SK-N-SH treated with all-trans-retinoic acid at 6 μM for 48 hours (cell line): ENCODE measurements around the gene GGTLC3.
"Not testable (repeated sequence)": the region's sequence is repeated elsewhere in the genome, so short reads cannot be mapped to it uniquely, and the experiment has no call there.

Experiments used
- BACH2 ChIP-seq: fragments of 250-450 bp; sonication (Bioruptor Pico); IDR thresholded peaks from 2 replicates; pipeline ENCODE4 v1.9.0; 2021; ENCODE audit warnings: mild to moderate bottlenecking, borderline replicate concordance
- CSDC2 ChIP-seq: fragments of 250-450 bp; sonication (Bioruptor Pico); IDR thresholded peaks from 2 replicates; pipeline ENCODE4 v1.5.0; 2020; ENCODE audit warnings: mild to moderate bottlenecking, moderate library complexity
- CSRNP3 ChIP-seq: fragments of 250-450 bp; sonication (Bioruptor Pico); IDR thresholded peaks from 2 replicates; pipeline ENCODE4 v1.5.1; 2021; ENCODE audit warnings: mild to moderate bottlenecking, moderate library complexity
- GLIS3 ChIP-seq: fragments of 250-450 bp; sonication (Bioruptor Pico); IDR thresholded peaks from 2 replicates; pipeline ENCODE4 v1.5.0; 2020; ENCODE audit warnings: mild to moderate bottlenecking, moderate library complexity
- OSR1 ChIP-seq: fragments of 250-450 bp; sonication (Bioruptor Pico); IDR thresholded peaks from 2 replicates; pipeline ENCODE4 v1.8.0; 2022; ENCODE audit warnings: moderate library complexity, mild to moderate bottlenecking, inconsistent platforms
- POU6F1 ChIP-seq: fragments of 250-450 bp; sonication (Bioruptor Pico); IDR thresholded peaks from 2 replicates; pipeline ENCODE4 v1.8.0; 2021; ENCODE audit warnings: low read depth, mild to moderate bottlenecking, moderate library complexity, borderline replicate concordance
- PPARA ChIP-seq: fragments of 250-450 bp; sonication (Bioruptor Pico); IDR thresholded peaks from 2 replicates; pipeline ENCODE4 v1.5.0; 2020; ENCODE audit warnings: mild to moderate bottlenecking, borderline replicate concordance
- RARB ChIP-seq: fragments of 250-450 bp; sonication (Bioruptor Pico); IDR thresholded peaks from 2 replicates; pipeline ENCODE4 v1.8.0; 2021; ENCODE audit warnings: mild to moderate bottlenecking, moderate library complexity
- TOX ChIP-seq: fragments of 250-450 bp; sonication (Bioruptor Pico); IDR thresholded peaks from 2 replicates; pipeline ENCODE4 v1.8.0; 2021; ENCODE audit warnings: mild to moderate bottlenecking, moderate library complexity, borderline replicate concordance
- ZC3H10 ChIP-seq: fragments of 250-450 bp; sonication (Bioruptor Pico); IDR thresholded peaks from 2 replicates; pipeline ENCODE4 v1.5.1; 2021; ENCODE audit warnings: mild to moderate bottlenecking, moderate library complexity
- ZNF565 ChIP-seq: fragments of 450-650 bp; formaldehyde crosslinking; conservative IDR thresholded peaks from 2 replicates; pipeline ENCODE4 v1.5.0; 2020; ENCODE audit warnings: low read depth, mild to moderate bottlenecking, moderate library complexity
- ZNF70 ChIP-seq: fragments of 450-650 bp; formaldehyde crosslinking; IDR thresholded peaks from 2 replicates; pipeline ENCODE4 v1.5.0; 2020; ENCODE audit warnings: mild to moderate bottlenecking, moderate library complexity
- TF ChIP-seq, protein P1 (sequence below): fragments of 250-450 bp; sonication (Bioruptor Pico); IDR thresholded peaks from 2 replicates; pipeline ENCODE4 v1.8.0; 2020; ENCODE audit warnings: mild to moderate bottlenecking, moderate library complexity, borderline replicate concordance
- TF ChIP-seq, protein P2 (sequence below): fragments of 250-450 bp; sonication (Bioruptor Pico); IDR thresholded peaks from 2 replicates; pipeline ENCODE4 v1.5.0; 2020; ENCODE audit warnings: mild to moderate bottlenecking, moderate library complexity

- TF ChIP-seq OSR1 (CRISPR knock-in tag); GLIS3 (CRISPR knock-in tag); PPARA (CRISPR knock-in tag); RARB; ZC3H10 (CRISPR knock-in tag); CSRNP3 (CRISPR knock-in tag); CSDC2 (CRISPR knock-in tag); BACH2 (CRISPR knock-in tag); TOX (CRISPR knock-in tag); ZNF565 (CRISPR knock-in tag); ZNF70 (CRISPR knock-in tag); POU6F1 (CRISPR knock-in tag): not testable (repeated sequence)
- TF ChIP-seq, protein P1, sequence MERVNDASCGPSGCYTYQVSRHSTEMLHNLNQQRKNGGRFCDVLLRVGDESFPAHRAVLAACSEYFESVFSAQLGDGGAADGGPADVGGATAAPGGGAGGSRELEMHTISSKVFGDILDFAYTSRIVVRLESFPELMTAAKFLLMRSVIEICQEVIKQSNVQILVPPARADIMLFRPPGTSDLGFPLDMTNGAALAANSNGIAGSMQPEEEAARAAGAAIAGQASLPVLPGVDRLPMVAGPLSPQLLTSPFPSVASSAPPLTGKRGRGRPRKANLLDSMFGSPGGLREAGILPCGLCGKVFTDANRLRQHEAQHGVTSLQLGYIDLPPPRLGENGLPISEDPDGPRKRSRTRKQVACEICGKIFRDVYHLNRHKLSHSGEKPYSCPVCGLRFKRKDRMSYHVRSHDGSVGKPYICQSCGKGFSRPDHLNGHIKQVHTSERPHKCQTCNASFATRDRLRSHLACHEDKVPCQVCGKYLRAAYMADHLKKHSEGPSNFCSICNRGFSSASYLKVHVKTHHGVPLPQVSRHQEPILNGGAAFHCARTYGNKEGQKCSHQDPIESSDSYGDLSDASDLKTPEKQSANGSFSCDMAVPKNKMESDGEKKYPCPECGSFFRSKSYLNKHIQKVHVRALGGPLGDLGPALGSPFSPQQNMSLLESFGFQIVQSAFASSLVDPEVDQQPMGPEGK: not testable (repeated sequence)
- TF ChIP-seq, protein P2, sequence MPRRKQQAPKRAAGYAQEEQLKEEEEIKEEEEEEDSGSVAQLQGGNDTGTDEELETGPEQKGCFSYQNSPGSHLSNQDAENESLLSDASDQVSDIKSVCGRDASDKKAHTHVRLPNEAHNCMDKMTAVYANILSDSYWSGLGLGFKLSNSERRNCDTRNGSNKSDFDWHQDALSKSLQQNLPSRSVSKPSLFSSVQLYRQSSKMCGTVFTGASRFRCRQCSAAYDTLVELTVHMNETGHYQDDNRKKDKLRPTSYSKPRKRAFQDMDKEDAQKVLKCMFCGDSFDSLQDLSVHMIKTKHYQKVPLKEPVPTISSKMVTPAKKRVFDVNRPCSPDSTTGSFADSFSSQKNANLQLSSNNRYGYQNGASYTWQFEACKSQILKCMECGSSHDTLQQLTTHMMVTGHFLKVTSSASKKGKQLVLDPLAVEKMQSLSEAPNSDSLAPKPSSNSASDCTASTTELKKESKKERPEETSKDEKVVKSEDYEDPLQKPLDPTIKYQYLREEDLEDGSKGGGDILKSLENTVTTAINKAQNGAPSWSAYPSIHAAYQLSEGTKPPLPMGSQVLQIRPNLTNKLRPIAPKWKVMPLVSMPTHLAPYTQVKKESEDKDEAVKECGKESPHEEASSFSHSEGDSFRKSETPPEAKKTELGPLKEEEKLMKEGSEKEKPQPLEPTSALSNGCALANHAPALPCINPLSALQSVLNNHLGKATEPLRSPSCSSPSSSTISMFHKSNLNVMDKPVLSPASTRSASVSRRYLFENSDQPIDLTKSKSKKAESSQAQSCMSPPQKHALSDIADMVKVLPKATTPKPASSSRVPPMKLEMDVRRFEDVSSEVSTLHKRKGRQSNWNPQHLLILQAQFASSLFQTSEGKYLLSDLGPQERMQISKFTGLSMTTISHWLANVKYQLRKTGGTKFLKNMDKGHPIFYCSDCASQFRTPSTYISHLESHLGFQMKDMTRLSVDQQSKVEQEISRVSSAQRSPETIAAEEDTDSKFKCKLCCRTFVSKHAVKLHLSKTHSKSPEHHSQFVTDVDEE: not testable (repeated sequence)
These were observed 33.1 kb upstream of the GGTLC3 start for GRCh38 chr22:18551046-18551445.
